CD4-positive, alpha-beta T cell treated with Interleukin-6 at 100 ng/mL for 8 hours (primary cell): ENCODE data around the gene OR10H4.
"Not testable (repeated sequence)": the region's sequence is repeated elsewhere in the genome, so short reads cannot be mapped to it uniquely, and the experiment has no call there.

Experiments used
- DNase-seq: peaks from one replicate; pipeline ENCODE4 v3.0.0-alpha.2; 2020; ENCODE audit warnings: mixed read lengths, low spot score

The OR10H4 gene

DNA sequence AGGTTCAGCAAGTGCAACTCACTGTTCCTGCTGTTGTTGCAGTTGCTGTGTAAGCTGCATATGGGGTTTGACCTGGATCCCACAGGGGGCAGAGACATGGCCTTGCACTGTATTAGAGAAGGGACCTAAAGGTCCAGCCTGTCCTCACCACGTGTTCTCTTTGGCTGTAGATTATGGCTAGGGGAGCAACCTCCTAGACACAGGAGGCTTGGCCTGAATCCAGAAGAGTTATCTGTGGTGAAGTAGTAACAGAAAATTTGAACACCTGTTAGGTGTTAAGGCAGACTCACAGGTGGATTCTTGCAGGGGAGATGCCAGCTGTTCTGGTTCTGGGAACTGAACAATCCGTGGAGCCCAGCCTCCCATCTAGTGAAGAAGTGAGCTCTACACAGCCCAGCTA lies 11.0 kb upstream of the OR10H4 start:
- DNase-seq: no peak

GRCh38 chr19:15944401-15944800 lies 4.4 kb upstream of the OR10H4 start:
- DNase-seq: no peak

- no peak for DNase-seq
Observed at GRCh38 chr19:15945301-15945700, 3.5 kb upstream of the OR10H4 start.

- DNase-seq: no peak
Observed at GRCh38 chr19:15954820-15955219, 6.0 kb downstream of the OR10H4 start.

DNA sequence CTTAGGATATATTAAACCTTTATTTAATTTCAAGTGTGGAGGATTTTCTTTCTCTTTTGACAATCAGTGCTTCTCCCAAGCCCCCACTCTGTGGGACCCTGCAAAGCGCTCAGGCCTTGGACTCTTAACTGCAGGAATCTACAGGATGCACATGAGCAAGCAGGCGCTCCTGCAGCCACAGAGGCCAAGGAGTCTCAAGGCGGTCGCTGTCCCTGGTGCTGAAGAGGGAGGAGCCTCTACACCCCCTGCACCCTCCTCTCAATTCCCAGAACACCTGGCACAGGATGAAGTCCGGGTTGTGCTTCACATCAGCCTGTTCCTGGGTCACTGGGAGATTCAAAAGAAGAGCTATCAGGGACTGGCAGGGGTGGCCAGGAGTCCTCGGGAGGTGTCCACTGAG lies 13.5 kb downstream of the OR10H4 start:
- DNase-seq: no peak

DNA sequence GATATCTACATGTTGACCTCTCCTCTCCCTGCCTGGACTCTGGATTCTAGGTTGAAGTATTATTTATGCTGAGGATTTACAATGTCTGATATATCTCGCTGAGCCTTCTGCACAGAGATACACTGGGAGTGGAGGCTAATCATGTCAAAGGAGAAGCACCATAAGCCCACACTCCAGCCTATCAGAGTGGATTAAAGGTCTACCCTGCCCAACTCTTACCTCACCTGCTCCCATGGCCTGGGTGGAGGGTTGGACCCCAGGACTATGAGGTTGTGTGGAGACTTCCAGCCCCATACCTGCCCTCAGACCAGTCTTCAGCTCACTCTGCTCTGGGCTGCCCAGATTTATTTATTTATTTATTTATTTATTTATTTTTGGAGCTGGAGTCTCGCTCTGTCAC lies 15.4 kb downstream of the OR10H4 start:
- no peak for DNase-seq

GRCh38 chr19:15971224-15971780 lies 22.5 kb downstream of the OR10H4 start:
- DNase-seq: no peak

DNA sequence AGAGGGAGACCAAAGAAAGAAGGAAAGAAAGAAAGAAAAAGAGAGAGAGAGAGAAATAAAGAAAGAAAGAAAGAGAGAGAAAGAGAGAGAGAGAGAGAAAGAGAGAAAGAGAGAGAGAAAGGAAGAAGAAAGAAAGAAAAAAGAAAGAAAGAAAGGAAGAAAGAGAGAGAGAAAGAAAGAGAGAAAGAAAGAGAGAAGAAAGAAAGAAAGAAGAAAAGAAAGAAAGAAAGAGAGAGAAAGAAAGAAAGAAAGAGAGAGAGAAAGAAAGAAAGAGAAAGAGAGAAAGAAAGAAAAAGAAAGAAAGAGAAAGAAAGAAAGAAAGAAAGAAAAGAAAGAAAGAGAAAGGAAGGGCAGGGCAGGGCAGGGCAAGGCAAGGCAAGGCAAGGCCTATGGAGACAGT lies 23.2 kb downstream of the OR10H4 start:
- not testable (repeated sequence) for DNase-seq

GRCh38 chr19:15974856-15975255 lies 26.0 kb downstream of the OR10H4 start:
- DNase-seq: no peak

DNA sequence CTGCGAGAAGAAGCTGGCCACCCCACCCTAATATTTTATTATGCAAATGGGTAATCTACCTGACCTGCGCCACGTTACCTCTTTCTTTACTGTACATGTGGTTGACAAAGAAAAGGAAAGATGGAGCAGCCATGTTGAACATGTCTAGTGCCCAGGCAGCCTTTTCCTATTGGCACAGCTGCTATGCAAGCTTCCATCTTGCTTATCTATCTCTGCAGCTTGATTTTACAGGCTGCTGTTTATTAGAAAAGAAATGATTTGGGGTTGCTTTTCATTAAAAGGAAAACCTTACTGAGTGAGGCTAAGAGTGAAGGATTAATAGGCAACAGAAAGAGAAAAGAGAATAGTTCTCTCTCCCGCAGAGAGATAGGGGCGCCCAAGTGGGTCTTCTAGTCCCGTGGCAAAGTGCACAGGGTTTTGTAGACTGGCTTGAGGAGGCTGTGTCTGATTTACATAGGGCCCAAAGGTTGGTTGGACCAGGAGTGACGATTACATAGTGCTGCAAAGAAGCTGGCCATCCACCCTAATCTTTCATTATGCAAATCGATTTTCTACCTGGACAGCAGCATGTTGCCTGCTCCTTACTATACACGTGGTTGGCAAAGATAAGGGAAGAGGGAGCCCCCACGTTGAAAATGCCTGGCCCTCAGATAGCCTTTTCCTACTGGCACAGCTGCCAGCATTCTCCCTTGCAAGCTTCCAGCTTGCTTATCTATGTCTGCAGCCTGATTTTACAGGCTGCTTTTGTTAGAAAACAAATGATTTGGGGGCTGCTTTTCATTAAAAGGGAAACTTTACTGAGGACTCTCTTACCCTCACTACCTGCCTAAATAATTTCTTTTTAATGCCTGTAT lies 28.3 kb downstream of the OR10H4 start:
- DNase-seq: no peak

DNA sequence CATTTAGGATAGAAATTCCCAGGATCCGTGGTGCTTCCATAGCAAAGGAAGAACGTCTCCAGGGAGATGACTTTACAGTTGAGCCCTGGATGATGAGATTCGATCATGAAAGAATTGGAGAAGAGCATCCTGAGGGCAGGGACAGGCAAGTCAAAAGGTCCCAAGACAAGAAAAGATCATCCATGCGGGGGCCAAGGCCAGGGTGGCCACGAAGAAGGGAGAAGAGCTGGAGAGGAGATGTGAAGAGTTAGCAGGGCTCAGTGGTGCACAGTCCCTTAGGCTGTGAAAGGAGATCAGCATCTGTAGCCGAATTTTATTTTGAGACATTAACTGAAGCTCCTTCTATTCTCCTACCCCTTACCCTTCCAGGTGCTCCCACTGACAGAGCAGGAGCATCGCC lies 28.9 kb downstream of the OR10H4 start:
- no peak for DNase-seq

DNA sequence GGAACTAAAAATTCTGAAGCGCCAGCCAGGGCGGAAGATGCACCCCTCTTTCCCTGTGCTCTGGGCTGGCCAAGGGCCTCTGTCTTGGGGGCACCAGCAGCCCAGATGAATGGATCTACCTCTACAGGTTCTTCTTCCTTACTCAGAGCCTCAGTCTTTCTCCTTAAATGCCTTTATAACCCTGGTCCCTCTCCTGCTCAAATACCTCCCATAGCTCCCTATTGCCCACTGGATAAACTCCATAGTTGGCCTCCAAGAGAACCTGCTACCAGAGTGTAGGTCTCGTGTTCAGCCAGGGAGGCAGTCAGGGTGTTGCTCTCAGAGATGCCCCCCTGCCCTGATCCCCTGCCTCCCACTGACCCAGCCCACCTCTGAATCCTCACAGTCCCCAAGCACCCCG lies 30.5 kb downstream of the OR10H4 start:
- no peak for DNase-seq

DNA sequence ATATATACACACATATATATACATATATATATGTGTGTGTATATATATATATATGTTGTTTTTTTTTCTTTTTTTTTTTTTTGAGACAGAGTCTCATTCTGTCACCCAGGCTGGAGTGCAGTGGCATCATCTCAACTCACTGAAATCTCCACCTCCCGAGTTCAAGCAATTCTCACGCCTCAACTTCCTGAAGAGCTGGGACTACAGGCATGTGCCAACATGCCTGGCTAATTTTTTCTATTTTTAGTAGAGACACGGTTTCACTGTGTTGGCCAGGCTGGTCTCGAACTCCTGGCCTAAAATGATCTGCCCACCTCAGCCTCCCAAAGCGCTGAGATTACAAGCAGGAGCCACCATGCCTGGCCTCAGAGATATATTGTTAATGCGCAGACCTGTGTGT lies 37.0 kb downstream of the OR10H4 start:
- DNase-seq: not testable (repeated sequence)

GRCh38 chr19:15986701-15987100 lies 37.9 kb downstream of the OR10H4 start:
- DNase-seq: no peak

- DNase-seq: no peak
Observed at GRCh38 chr19:15989889-15990288, 41.1 kb downstream of the OR10H4 start.

- DNase-seq: no peak
Observed at GRCh38 chr19:15991602-15992001, 42.8 kb downstream of the OR10H4 start.

GRCh38 chr19:15992014-15992413 lies 43.2 kb downstream of the OR10H4 start:
- DNase-seq: no peak

- no peak for DNase-seq
Observed at GRCh38 chr19:15995536-15995935, 46.7 kb downstream of the OR10H4 start.

- no peak for DNase-seq
Observed at GRCh38 chr19:15998166-15998565, 49.4 kb downstream of the OR10H4 start.
